Right renal pelvis (tissue), 4 donors: ENCODE measurements around the gene SIRT2. TPM values are rescaled to one million over a fixed set of nuclear protein-coding genes. Genes with fewer than 3 reads are reported as not detected.
"Not testable (repeated sequence)": the region's sequence is repeated elsewhere in the genome, so short reads cannot be mapped to it uniquely, and the experiment has no call there.

Source experiments
- DNase-seq, 4 donors: peaks; one replicate each; pipeline ENCODE4 v3.0.0-alpha.2; 2013; ENCODE audit warnings: low read depth in 4 of 4, low spot score in 3 of 4, missing footprints in 1 of 4
- polyA plus RNA-seq, 4 donors: library from polyadenylated mRNA; unstranded; fragments of 120-200 nt; gene quantifications; one replicate each; pipeline ENCODE4 v1.2.1, GENCODE V29; 2013; ENCODE audit not compliant: insufficient read length in 4 of 4

Gene SIRT2
- 10 to 100 TPM; 42.0 to 46.0 (median 43.1) TPM for polyA plus RNA-seq

DNA sequence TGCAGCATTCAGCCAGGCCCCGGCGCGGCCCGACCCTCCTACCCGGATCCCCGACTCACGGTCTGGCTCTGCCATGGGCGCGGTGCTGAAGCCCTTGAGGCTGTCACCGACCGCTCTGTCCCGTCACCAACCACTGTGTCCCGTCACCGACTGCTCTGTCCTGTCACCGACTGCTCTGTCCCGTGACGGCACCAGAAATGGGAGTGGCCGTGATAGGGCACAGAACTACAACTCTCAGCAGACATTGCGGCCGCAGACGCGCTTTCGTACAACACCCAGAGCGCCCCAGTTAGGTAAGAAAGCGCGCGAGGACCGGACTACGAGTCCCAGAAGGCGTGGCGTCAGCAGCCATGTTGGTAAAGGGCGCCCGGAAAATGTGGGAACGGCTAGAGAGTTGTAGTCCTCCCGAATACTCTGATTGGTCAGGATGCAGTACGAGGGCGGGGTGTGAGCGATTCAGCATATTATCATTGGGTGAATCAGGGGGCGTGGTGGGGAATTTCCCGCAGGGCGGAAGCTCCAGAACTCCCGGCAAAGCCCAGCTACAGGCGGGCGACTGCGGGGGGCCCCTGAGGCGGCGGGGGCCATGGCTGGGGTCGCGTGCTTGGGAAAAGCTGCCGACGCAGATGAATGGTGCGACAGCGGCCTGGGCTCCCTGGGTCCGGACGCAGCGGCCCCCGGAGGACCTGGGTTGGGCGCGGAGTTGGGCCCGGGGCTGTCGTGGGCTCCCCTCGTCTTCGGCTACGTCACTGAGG, at the start of gene SIRT2, which contains the start of gene NFKBIB:
TSS of gene SIRT2 (minus strand) at position 172 of the 755 bp plus-strand sequence. CDS start at position 75, 97 bp downstream.
TSS of gene NFKBIB (plus strand) at position 523 of the 755 bp plus-strand sequence. CDS start at position 587, 64 bp downstream.
- peak; percentile 96 to 100 (median 100) for DNase-seq

DNA sequence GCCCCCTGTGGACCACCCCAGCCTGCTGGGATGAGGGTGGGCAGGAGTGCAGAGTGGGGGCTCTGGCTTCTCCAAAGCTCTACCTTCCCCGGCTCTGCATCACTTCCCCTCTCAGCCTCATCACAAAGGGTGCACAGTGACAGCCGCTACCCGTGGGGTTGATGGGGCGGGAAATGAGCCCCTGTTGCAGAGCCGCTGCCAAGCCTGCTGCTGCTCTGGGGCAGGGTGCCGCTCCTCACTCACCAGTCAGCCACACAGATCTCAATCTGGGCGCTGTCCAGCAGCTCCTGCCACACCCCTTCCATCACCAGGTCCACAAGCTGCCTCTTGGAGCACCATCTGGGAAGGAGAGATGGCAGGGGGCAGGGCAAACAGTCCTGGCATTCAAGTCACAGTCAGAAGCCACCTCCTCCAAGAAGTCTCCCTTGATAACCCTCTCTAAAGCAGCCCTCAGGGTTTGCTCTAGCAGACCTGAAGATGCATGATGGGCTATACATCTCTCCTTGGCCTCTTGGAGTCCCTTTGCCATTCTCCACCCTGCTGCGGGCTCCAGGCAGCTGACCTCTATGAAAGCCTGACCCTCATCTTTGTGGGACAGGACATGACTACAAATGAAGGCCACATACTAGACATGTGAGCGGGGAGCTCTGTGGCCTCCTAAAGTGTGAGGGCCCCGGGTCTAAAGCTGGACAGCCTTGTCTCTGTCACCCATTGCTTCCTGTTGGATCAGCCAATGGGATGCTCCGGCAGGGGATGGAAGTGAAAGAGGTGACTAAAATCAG, 47.0 kb upstream of the SIRT2 start:
- no peak for DNase-seq

DNA sequence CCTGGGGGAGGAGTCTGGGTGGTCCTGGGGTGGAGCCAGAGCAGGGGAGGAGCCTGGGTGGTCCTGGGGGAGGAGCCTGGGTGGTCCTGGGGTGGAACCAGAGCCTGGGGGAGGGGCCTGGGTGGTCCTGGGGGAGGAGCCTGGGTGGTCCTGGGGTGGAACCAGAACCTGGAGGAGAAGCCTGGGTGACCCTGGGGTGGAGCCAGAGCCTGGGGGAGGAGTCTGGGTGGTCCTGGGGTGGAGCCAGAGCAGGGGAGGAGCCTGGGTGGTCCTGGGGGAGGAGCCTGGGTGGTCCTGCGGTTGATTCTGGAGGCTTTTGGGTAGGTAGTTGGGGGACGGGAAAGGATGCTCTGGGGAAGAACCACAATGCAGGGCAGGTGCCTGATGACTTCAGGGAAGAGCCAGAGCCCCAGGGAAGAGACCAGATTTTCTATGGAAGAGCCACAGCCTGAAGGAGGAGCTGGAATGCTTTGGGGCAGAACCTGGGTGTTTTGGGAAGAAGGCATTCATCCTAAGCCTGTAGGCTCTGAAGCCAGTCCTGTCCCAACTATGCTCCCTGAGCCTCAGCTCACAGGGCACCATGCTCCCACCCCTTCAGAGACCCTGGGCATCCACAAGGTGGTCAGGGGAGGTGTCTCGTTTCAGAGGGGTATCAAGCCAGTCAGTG, 46.3 kb upstream of the SIRT2 start:
- no peak for DNase-seq

DNA sequence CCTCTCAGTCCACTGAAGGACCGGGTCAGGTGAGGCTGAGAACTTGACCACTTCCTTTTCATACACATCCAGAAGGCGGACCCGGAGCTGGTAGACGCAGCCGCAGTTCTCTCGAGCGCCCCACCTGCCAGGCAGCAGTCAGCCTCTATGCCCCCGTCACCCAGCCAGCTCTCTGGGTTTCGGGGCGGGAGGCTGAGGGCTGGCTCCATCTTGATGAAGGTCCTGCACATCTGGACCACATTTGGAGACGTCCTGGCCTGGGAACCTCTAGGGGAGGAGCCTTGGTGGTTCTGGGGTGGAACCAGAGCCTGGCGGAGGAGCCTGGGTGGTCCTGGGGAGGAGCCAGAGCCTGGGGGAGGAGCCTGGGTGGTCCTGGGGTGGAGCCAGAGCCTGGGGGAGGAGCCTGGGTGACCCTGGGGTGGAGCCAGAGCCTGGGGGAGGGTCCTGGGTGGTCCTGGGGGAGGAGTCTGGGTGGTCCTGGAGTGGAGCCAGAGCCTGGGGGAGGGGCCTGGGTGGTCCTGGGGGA, 45.6 kb upstream of the SIRT2 start:
- DNase-seq = no peak

DNA sequence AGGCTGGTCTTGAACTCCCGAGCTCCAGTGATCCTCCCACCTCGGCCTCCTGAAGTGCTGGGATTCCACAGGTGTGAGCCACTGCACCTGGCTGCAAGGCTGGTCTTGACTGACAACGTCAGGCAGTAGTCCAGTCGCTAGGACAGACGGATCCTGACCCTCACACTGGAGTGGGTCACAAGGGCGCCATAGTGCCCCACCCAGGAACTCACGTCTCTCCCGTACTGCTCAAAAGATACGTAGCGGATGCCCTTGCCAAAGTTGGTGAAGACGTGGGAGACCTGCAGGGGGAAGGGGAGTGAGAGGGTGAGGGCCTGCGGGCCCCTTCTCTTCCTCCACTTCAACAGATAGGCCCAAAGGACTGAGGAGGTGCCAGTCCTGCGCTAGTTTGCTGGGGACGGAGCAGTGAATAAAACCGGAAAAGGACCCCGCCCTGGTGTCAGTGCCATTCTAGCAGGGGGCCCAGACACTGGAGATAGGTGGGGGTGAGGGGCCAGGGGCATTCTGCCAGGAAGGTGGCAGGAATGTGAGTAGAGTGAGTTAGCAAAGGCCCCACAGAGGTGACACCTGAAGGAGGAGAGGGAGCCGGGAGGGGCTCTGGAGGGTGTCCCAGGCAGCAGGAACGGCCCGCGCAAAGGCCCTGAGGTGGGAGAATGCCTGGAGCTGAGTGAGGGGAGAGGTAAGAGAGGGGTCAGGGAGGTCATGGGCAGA, 43.2 kb upstream of the SIRT2 start:
- no peak for DNase-seq

DNA sequence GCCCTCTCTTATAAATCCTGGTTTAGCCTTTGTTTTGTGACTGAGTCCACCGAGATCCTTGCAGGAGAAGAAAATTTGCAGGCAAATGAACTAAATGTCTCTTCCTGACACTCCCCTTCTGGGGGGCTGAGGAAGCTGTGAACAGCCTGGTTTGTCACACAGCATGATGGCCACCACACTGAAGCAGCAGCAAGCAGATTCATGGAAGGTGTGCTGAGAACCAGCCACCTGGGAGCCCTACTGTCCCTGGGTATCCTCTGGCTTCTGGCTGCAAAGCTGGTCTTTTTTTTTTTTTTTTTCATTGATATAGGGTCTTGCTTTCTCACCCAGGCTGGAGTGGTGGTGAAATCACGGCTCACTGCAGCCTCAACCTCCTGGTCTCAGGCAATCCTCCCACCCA, 42.6 kb upstream of the SIRT2 start:
- no peak for DNase-seq

DNA sequence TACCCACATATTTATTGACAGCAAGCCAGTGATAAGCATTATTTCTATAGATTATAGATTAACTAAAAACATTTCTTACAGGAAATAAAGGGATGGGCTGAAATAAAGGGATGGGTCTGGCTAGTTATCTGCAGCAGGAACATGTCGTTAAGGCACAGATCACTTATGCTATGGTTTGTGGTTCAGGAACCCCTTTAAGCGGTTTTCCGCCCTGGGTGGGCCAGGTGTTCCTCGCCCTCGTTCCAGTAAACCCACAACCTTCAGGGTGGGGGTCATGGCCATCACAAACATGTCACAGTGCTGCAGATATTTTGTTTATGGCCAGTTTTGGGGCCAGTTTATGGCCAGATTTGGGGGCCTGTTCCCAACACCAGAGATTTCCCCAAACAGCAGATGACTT, 42.0 kb upstream of the SIRT2 start:
- DNase-seq = not testable (repeated sequence)

DNA sequence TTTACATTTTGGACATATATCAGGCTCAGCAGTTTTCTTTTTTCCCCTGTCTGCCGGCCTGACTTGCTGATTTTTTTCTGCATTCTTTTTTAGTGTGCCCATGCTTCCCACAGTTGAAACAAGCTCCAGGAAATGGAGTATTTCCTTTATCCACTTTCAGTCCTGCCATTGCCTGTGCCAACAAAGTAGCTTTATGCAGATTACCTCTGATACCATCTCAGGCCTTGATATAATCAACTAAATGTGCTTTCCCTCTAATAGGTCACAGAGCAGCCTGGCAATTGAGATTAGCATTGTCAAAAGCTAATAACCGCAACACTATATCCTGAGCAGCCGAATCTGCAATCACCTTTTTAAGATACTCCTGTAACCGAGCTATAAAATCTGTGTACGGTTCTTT, 40.5 kb upstream of the SIRT2 start:
- no peak for DNase-seq

DNA sequence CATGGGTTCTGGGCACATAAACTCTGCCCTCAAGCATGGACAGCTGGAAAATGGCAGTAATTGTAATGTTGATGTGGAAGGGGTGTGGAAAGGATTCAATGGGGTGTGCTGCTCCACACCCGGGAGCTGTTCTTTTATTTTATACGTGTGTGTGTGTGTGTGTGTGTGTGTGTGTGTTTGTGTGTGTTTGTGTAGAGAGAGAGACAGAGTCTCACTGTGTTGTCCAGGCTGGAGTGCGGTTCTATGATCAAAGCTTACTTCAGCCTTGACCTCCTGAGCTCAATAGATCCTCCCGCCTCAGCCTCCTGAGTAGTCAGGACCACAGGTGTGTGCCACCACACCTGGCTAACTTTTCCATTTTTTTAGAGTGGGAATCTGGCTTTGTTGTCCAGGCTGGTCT, 34.1 kb upstream of the SIRT2 start:
- no peak for DNase-seq

DNA sequence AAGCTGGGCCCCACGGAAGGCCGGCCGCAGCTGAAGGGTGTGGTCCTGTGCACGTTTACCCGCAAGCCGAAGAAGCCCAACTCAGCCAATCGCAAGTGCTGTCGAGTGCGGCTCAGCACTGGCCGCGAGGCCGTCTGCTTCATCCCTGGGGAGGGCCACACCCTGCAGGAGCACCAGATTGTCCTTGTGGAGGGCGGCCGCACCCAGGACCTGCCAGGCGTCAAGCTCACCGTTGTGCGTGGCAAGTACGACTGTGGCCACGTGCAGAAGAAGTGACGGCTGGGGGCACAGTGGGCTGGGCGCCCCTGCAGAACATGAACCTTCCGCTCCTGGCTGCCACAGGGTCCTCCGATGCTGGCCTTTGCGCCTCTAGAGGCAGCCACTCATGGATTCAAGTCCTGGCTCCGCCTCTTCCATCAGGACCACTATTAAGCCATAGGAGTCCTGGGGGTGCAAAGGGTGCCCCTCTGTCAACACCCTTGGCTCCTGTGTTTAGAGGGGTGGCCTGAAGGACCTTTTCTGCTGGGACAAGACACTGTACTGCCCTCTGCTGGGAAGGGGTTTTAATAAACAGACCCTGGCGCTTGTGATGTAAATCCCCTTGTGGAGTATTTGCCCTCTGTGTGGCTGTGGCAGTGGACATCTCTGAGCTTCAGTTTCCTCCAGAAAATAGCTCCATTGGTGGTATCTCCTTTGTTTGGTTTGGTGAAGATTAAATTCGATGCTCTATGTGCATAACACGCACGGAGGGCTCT, 33.2 kb upstream of the SIRT2 start:
- DNase-seq = no peak

DNA sequence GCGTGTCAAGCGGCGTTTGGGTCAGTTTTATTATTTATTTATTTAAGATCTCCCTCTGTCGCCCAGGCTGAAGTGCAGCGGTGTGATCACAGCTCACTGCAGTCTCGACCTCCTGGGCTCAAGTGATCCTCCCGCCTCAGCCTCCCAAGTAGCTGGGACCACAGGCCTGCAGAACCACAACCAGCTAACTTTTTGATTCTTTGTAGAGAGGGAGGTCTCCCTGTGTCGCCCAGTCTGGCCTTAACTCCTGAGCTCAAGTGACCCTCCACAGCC, 32.0 kb upstream of the SIRT2 start:
- no peak for DNase-seq

DNA sequence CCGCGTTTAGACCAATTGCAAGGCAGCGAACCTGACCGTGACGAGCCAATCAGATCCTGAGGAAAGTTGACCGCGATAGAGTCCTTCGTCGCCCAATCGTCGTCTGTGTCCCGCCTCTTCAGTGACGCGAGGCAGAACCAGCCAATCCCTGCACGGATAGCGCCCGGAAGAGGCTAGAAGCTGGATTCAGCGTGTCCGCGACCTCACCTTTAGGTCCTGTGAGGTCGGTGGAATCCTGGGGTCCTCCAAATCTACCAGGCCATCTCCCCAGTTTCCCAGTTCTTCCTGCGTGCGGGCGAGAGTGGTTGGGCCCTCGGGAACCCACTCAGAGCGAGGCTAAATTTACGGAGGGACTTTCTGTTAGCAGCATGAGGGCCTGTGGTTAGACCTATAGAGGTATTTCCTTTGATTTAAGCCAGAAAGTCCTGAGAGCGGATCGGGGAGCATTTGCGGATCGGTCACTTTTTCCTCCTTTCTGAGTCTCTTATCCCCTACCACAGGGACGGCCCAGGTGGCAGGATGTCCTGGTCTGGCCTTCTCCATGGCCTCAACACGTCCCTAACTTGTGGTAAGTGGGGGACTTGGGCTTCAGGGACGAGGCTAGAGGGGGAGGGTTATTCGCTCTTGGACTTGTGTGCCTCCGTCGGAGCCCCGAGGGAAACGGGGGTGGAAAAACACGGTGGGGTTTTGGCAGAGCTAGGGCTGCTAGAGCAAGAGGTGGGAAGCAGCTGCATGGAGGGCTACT, 31.5 kb upstream of the SIRT2 start, which contains the start of gene MRPS12:
TSS of gene MRPS12 (plus strand) at position 169 of the 745 bp plus-strand sequence. CDS start at position 520, 351 bp downstream.
- DNase-seq = peak; percentile 99 to 100 (median 99)

DNA sequence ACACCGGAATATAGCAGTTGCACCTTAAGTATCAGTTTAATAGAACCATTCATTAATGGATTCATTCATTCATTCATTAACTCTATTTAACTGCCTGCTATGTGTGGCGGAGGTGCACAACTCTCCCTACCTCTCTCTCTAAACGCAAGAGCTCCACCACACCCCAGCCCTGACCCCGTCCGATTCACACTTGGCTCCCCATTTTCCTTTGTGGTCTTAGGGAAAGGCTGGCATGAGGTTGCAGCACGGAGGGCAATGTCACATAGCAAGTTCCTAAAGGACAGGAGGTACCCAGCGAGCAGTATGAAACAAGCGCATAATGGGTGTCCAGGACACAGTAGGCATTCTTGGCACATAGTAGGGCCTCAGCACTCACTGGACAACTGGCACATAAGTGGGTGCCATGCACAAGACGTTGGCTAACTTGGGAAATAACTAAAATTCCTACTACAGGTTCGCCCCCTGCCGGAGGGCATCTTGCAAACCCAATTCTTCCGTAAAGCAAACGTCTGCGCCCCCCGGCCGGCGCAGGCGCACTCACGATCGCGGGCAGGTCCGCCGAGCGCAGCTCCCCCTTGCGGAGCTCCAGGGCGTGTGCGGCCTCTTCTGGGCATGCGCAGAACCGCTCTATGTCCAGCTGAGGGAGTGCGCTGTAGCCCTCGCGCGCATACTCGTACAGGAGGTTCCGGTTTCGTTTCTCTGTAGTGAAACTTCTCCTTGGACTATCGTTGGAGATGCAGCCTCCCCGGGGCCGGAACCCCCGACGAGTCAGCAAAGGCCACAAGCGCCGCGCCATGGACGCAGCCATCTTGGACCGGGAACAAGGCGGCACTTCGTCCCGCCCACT, 30.7 kb upstream of the SIRT2 start, which contains the start of gene SARS2:
TSS of gene SARS2 (minus strand) at position 835 of the 847 bp plus-strand sequence. CDS start at position 808, 27 bp downstream.
- DNase-seq = peak; percentile 87 to 96 (median 88)

DNA sequence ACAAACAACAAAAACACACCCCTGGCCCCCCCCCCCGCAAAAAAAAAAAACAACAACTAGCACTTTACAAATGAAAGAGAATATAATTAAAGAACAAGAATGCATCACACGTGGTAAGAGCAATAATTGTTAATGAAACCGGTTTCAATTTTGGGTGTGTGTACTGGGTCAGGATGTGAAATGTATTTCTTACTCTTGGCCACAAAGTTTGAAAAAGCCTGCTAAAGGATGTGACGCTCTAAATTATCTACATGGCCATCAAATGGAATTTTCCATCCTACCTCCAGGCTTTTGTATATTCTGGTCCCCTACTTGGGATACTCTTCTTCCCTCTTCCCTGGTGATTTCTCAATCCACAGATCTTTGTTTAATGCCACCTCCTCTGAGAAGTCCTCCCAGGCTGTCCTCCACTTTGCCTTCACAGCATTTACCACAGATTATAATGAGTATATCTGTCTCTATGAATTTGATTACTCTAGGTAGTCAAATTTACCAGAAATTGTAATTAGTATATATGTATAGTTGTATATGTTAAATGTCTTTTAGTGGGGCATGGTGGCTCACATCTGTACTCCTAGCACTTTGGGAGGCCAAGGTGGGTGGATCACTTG, 29.1 kb upstream of the SIRT2 start:
- no peak for DNase-seq

DNA sequence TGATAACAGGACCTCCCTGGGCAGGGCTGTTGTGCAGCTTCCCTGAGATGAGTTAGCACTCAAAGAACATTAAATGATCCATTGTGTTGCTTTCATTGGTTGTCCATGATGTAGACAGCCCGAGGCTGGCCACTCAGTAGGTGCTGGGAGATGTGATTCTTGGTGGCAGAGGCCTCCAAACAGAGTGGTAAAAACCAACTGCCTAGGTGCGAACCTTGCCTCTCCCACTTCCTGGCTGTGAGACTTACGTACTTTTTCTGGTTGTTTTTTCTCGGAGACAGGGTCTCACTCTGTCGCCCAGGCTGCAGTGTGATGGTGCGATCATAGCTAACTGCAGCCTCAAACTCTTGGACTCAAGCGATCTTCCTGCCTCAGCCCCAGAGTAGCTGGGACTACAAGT, 25.0 kb upstream of the SIRT2 start:
- DNase-seq = no peak

DNA sequence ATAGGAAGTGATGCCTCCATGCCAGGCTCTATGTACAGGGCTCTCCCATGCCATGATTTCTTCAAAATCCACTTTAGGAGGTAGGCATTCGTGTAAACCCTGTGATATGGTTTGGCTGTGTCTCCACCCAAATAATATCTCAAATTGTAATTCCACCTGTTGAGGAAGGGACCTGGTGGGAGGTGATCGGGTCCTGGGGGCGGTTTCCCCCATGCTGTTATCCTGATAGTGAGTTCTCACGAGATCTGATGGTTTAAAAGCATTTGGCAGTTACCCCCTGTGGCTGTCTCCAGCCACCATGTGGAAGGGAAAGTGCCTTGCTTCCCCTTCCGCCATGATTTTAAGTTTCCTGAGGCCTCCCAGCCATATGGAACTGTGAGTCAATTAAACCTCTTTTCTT, 23.1 kb upstream of the SIRT2 start:
- no peak for DNase-seq
